Suppressor macrophage treated with lipopolysaccharide for 1 hour (primary cell): ENCODE results near the gene EIF4G3.

Experiments
- DNase-seq, 3 donors: peaks; one replicate each; pipeline ENCODE4 v3.0.0-alpha.2; 2020 to 2022

The EIF4G3 gene

GRCh38 chr1:20787840-20788795 lies 388.6 kb downstream of the EIF4G3 start:
- DNase-seq: peak; percentile 62 to 72 (median 66)

GRCh38 chr1:20787029-20787839 lies 389.5 kb downstream of the EIF4G3 start, which contains the start of gene HP1BP3:
Gene HP1BP3 (minus strand): TSS chr1:20787307. CDS start chr1:20780440, 6,867 bp downstream.
- DNase-seq: peak; percentile 78 to 96 (median 93)

GRCh38 chr1:20786253-20787028 lies 390.3 kb downstream of the EIF4G3 start:
- DNase-seq: peak; percentile 97 to 99 (median 98)

GRCh38 chr1:20785907-20786252 lies 390.8 kb downstream of the EIF4G3 start:
- DNase-seq: peak in 1 of 3 donors; percentile 27

GRCh38 chr1:20775700-20776099 lies 401.0 kb downstream of the EIF4G3 start:
- no peak for DNase-seq

GRCh38 chr1:20771780-20772179 lies 404.9 kb downstream of the EIF4G3 start:
- no peak for DNase-seq

GRCh38 chr1:20770314-20771087 lies 406.2 kb downstream of the EIF4G3 start:
- DNase-seq: no peak

GRCh38 chr1:20767271-20767670 lies 409.4 kb downstream of the EIF4G3 start:
- no peak for DNase-seq

- no peak for DNase-seq
Measured at GRCh38 chr1:20763417-20763816, 413.3 kb downstream of the EIF4G3 start.

- no peak for DNase-seq
Measured at GRCh38 chr1:20760322-20760721, 416.4 kb downstream of the EIF4G3 start.
